Colonic mucosa (tissue), 4 donors: Measurements from ENCODE around the gene FOXP2. TPM values are rescaled to one million over a fixed set of nuclear protein-coding genes. Genes with fewer than 3 reads are reported as not detected.
A peak's percentile ranks its signal among the peaks of the same experiment; 100 is the strongest.

Experiments used
- DNase-seq: peaks from one replicate; pipeline ENCODE4 v3.0.0-alpha.2; 2020
- H3K27ac ChIP-seq: fragments of 200-600 bp; one replicate; pipeline ENCODE4 v1.8.0; 2021
- H3K27me3 ChIP-seq: fragments of 200-600 bp; one replicate; pipeline ENCODE4 v1.8.0; 2021
- H3K36me3 ChIP-seq: fragments of 200-600 bp; one replicate; pipeline ENCODE4 v1.8.0; 2021
- H3K4me1 ChIP-seq: fragments of 200-600 bp; one replicate; pipeline ENCODE4 v1.8.0; 2021; ENCODE audit warnings: mild to moderate bottlenecking
- H3K4me3 ChIP-seq: fragments of 200-600 bp; one replicate; pipeline ENCODE4 v1.8.0; 2021
- H3K9ac ChIP-seq, 2 donors: one replicate each; pipeline ENCODE4 v1.7.0; 2013; ENCODE audit warnings: control low read depth in 2 of 2, low read depth in 2 of 2, low read length in 2 of 2
- H3K9me3 ChIP-seq: fragments of 200-600 bp; one replicate; pipeline ENCODE4 v1.8.0; 2021
- intact Hi-C: fragments of 100-400 bp; cut with DNase I; formaldehyde crosslinking; loops from one replicate; pipeline ENCODE4 v1.14.1; 2022
- total RNA-seq, 2 donors: library from RNA; stranded (reverse); fragmentation: NEBNext Ultra II Directional in 1 of 2; extraction: Animal tissue kit (Norgen Biotek cat#: 25700) in 1 of 2; gene quantifications; one replicate each; pipeline ENCODE4 v1.2.1, GENCODE V29; 2021
- TF ChIP-seq, protein P1 (sequence below): fragments of 200-600 bp; IDR thresholded peaks from one replicate; pipeline ENCODE4 v1.8.0; 2022; ENCODE audit warnings: antibody characterized with exemption, mild to moderate bottlenecking
- donor health status: healthy.
- donor health status: DM: no; HTN: no; CAD: no.
- donor health status: DM: no; HTN: no; CAD: no.

The FOXP2 gene
- 10 to 100 TPM in 1 of 2 donors, 1 to 10 TPM in 1; 5.3 to 20.0 TPM for total RNA-seq

GRCh38 chr7:114414156-114415063, at the start of gene FOXP2:
FOXP2 (plus strand) TSS chr7:114414815; CDS start chr7:114426512, 11,697 bp downstream.
- Histone ChIP-seq H3K4me3 (peak within 1 kb of the TSS; percentile 24), H3K9ac (peak within 1 kb of the TSS in 1 of 2 donors; percentile 31), H3K4me1 (no peaks in the 10 kb centered on the region), H3K27ac (peak within 1 kb of the TSS; percentile 37), H3K36me3 (no peaks in the 10 kb centered on the region), H3K9me3 (no peaks in the 10 kb centered on the region), H3K27me3 (no peaks in the 10 kb centered on the region)
- intact Hi-C loops = loop anchor here (5.0 to 10.0 kb wide), 2 partner anchors 240 to 332 kb away; no protein-coding TSS in a partner anchor
- peak; percentile 39 for DNase-seq
- TF ChIP-seq, protein P1, sequence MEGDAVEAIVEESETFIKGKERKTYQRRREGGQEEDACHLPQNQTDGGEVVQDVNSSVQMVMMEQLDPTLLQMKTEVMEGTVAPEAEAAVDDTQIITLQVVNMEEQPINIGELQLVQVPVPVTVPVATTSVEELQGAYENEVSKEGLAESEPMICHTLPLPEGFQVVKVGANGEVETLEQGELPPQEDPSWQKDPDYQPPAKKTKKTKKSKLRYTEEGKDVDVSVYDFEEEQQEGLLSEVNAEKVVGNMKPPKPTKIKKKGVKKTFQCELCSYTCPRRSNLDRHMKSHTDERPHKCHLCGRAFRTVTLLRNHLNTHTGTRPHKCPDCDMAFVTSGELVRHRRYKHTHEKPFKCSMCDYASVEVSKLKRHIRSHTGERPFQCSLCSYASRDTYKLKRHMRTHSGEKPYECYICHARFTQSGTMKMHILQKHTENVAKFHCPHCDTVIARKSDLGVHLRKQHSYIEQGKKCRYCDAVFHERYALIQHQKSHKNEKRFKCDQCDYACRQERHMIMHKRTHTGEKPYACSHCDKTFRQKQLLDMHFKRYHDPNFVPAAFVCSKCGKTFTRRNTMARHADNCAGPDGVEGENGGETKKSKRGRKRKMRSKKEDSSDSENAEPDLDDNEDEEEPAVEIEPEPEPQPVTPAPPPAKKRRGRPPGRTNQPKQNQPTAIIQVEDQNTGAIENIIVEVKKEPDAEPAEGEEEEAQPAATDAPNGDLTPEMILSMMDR = no peak

- intact Hi-C loops = no loop called here
- TF ChIP-seq, protein P1 = no peak
- H3K36me3 ChIP-seq = no peaks in the 10 kb centered on the region
- no peak for DNase-seq
- H3K9me3 ChIP-seq = no peaks in the 10 kb centered on the region
- no peak overlapping the region for H3K4me3 ChIP-seq
- no peaks in the 10 kb centered on the region for H3K4me1 ChIP-seq
- no peaks in the 10 kb centered on the region for H3K27me3 ChIP-seq
- no peak overlapping the region for H3K27ac ChIP-seq
- no peak overlapping the region for H3K9ac ChIP-seq
These were observed 48.8 kb upstream of the FOXP2 start for GRCh38 chr7:114365791-114366190.

DNA sequence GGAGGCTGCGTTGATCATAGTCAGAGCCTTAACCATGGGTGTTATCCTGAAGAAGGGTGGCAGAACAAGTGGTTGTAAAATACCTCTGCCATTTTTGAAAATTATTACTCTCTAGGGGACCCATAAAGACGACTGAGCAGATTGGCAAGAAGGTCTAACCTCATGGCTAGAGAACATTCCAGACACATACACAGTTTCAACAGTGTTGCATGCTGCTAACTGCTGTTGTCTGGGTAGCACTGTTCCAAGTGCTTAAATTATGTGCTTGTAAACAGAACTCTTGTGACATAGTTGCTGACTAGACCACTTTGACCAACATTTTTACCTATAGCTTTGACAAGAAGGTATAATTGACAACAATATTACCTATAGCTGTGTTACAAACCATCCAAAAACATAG, 46.1 kb upstream of the FOXP2 start:
- Histone ChIP-seq H3K36me3 (no peaks in the 10 kb centered on the region), H3K4me3 (no peak overlapping the region), H3K9ac (no peak overlapping the region), H3K27me3 (no peaks in the 10 kb centered on the region), H3K9me3 (no peaks in the 10 kb centered on the region), H3K4me1 (no peaks in the 10 kb centered on the region), H3K27ac (no peak overlapping the region)
- TF ChIP-seq, protein P1 = no peak
- no peak for DNase-seq
- intact Hi-C loops = no loop called here

GRCh38 chr7:114369294-114369693, 45.3 kb upstream of the FOXP2 start:
- no peak overlapping the region for H3K9ac ChIP-seq
- no peak overlapping the region for H3K4me3 ChIP-seq
- TF ChIP-seq, protein P1 = no peak
- DNase-seq = no peak
- no peaks in the 10 kb centered on the region for H3K9me3 ChIP-seq
- H3K4me1 ChIP-seq = no peaks in the 10 kb centered on the region
- H3K27me3 ChIP-seq = no peaks in the 10 kb centered on the region
- no peak overlapping the region for H3K27ac ChIP-seq
- intact Hi-C loops = no loop called here
- no peaks in the 10 kb centered on the region for H3K36me3 ChIP-seq

- no peak for DNase-seq
- no peaks in the 10 kb centered on the region for H3K36me3 ChIP-seq
- H3K4me3 ChIP-seq = no peak overlapping the region
- intact Hi-C loops = no loop called here
- H3K9ac ChIP-seq = no peak overlapping the region
- no peaks in the 10 kb centered on the region for H3K27me3 ChIP-seq
- no peaks in the 10 kb centered on the region for H3K9me3 ChIP-seq
- no peak overlapping the region for H3K27ac ChIP-seq
- TF ChIP-seq, protein P1 = no peak
- no peaks in the 10 kb centered on the region for H3K4me1 ChIP-seq
These were observed 42.0 kb upstream of the FOXP2 start for GRCh38 chr7:114372619-114373018.
